GM18498 (cell line): ENCODE results near the gene LIMCH1.
A peak's percentile ranks its signal among the peaks of the same experiment; 100 is the strongest.
"Not testable (repeated sequence)": the region's sequence is repeated elsewhere in the genome, so short reads cannot be mapped to it uniquely, and the experiment has no call there.

Source experiments
- ATAC-seq: cut with Tn5 transposase; IDR thresholded peaks from one replicate; pipeline ENCODE4 v1.9.1; 2021; ENCODE audit warnings: mild to moderate bottlenecking, moderate library complexity; ENCODE audit not compliant: unreplicated experiment

Gene LIMCH1

GRCh38 chr4:41640906-41641305 is 102.9 kb downstream of the LIMCH1 start:
- ATAC-seq = no peak

GRCh38 chr4:41642746-41643145 is 104.8 kb downstream of the LIMCH1 start:
- ATAC-seq = not testable (repeated sequence)

- ATAC-seq = no peak
Measured at GRCh38 chr4:41643331-41643730, 105.4 kb downstream of the LIMCH1 start.

GRCh38 chr4:41644288-41644914 is 106.4 kb downstream of the LIMCH1 start:
- no peak for ATAC-seq

GRCh38 chr4:41644915-41645295 is 106.9 kb downstream of the LIMCH1 start:
- ATAC-seq = no peak

GRCh38 chr4:41645728-41646390 is 107.9 kb downstream of the LIMCH1 start:
- no peak for ATAC-seq

- ATAC-seq = no peak
Measured at GRCh38 chr4:41646862-41647261, 108.9 kb downstream of the LIMCH1 start.

GRCh38 chr4:41647383-41647782 is 109.4 kb downstream of the LIMCH1 start:
- ATAC-seq = peak; percentile 48

GRCh38 chr4:41651150-41651549 is 113.2 kb downstream of the LIMCH1 start:
- not testable (repeated sequence) for ATAC-seq

GRCh38 chr4:41652971-41653370 is 115.0 kb downstream of the LIMCH1 start:
- ATAC-seq = no peak

GRCh38 chr4:41653523-41653922 is 115.6 kb downstream of the LIMCH1 start:
- ATAC-seq = no peak

- no peak for ATAC-seq
Measured at GRCh38 chr4:41655177-41655576, 117.2 kb downstream of the LIMCH1 start.

GRCh38 chr4:41656106-41656505 is 118.1 kb downstream of the LIMCH1 start:
- ATAC-seq = no peak

GRCh38 chr4:41656572-41657520 is 118.9 kb downstream of the LIMCH1 start:
- ATAC-seq = no peak

GRCh38 chr4:41657561-41657960 is 119.6 kb downstream of the LIMCH1 start:
- ATAC-seq = no peak

GRCh38 chr4:41658163-41658562 is 120.2 kb downstream of the LIMCH1 start:
- ATAC-seq = no peak

- ATAC-seq = no peak
Measured at GRCh38 chr4:41660352-41660751, 122.4 kb downstream of the LIMCH1 start.

- peak; percentile 56 for ATAC-seq
Measured at GRCh38 chr4:41661442-41662076, 123.6 kb downstream of the LIMCH1 start.

GRCh38 chr4:41665636-41666207 is 127.8 kb downstream of the LIMCH1 start:
- no peak for ATAC-seq

- ATAC-seq = no peak
Measured at GRCh38 chr4:41668024-41668423, 130.1 kb downstream of the LIMCH1 start.

GRCh38 chr4:41670530-41670929 is 132.6 kb downstream of the LIMCH1 start:
- no peak for ATAC-seq
